NT2/D1 (cell line): ENCODE data around the gene RBBP4.

Experiments used
- SUZ12 ChIP-seq: IDR thresholded peaks from 2 replicates; pipeline ENCODE4 v1.6.1; 2011; ENCODE audit not compliant: insufficient read length, insufficient read depth; ENCODE audit errors: extremely low read depth
- YY1 ChIP-seq: IDR thresholded peaks from 2 replicates; pipeline ENCODE4 v1.6.1; 2011; ENCODE audit not compliant: insufficient read length, insufficient read depth
- ZNF274 ChIP-seq: IDR thresholded peaks from 2 replicates; pipeline ENCODE4 v1.6.1; 2011; ENCODE audit warnings: mild to moderate bottlenecking, low read depth, low read length

DNA sequence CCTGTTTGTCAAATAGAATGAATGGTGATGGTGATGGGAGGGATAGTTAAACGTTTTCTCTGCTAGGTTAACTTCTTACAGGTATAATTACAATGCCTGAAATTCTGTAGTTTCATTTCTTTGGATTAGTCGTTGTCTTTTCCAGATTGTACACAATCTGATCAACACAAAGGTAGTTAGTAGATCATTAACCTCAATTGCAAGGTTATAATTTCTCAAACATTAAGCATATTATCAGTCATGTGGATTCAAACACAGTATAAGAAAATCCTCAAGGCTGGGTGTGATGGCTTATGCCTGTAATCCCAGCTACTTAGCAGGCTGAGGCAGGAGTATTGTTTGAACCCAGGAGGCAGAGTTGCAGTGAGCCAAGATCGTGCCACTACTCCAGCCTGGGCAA, 31.0 kb downstream of the RBBP4 start:
- TF ChIP-seq SUZ12 (no peak), YY1 (no peak), ZNF274 (no peak)
